Measurements from ENCODE around the gene ANKRD22.
A peak's percentile ranks its signal among the peaks of the same experiment; 100 is the strongest.
"Not testable (repeated sequence)": the region's sequence is repeated elsewhere in the genome, so short reads cannot be mapped to it uniquely, and the experiment has no call there.

ANKRD22 gene

DNA sequence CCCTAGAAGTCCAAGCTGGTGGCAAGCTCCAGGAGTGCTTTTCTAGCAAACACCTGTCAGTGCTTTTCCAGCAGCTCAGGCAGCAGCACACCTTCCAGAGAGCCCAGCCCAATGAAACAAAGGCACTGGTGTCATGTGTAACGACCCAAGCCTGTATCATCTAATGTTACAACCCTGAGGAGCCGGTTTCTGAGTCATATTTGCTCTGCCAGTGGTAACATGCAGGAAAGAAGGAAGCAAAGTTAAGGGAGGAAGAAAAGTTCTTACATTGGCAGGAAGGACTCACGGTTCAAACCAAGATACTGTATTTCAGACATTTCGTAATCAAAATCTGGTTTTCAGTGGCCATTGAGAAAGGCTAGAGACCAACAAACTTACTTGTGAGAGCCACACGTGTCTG lies at the start of gene ANKRD22:
Gene ANKRD22, minus strand, starts transcription at position 139 of the 400 bp plus-strand sequence. CDS start 237 bp downstream, outside the sequence.
- peak; percentile 59 for DNase-seq

DNA sequence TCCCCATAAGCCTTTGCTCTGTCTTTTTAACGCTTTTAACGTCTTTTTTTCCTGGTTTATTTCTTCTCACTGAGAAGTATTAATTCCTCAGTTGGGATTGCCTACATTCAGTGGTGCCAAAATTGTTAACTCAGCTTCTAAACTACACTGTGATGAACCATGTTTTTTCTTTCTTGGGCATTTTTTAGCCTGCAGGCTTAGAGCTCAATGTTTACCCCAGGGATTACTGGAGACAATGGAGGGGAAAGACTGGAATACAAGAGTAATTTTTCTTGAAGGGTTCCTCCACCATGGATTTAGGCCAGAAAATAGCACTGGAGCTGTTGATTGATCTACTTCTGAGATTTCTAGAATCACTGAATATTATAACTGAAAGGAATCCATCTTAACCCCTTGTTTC lies 48.2 kb upstream of the ANKRD22 start:
- DNase-seq, result no peak

DNA sequence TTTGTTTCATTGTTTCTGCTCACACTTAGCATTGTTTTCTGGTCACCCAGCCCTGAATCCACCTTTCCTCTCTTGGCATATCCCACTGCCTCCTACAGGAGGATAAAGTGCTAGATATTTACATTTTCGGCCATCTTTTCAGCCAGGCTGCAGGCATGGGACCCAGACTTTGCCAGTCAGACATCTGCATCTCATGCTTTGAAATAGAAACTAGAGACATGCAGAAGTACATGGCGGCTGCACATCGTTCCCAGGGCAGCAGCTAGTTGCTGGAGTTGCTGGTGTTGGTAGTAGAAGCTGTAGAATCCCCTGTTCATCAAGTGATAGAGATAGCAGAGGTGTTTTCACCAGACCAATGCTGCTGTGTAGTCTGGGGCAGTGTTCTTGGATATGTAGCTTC lies 47.1 kb upstream of the ANKRD22 start:
- no peak for DNase-seq

DNA sequence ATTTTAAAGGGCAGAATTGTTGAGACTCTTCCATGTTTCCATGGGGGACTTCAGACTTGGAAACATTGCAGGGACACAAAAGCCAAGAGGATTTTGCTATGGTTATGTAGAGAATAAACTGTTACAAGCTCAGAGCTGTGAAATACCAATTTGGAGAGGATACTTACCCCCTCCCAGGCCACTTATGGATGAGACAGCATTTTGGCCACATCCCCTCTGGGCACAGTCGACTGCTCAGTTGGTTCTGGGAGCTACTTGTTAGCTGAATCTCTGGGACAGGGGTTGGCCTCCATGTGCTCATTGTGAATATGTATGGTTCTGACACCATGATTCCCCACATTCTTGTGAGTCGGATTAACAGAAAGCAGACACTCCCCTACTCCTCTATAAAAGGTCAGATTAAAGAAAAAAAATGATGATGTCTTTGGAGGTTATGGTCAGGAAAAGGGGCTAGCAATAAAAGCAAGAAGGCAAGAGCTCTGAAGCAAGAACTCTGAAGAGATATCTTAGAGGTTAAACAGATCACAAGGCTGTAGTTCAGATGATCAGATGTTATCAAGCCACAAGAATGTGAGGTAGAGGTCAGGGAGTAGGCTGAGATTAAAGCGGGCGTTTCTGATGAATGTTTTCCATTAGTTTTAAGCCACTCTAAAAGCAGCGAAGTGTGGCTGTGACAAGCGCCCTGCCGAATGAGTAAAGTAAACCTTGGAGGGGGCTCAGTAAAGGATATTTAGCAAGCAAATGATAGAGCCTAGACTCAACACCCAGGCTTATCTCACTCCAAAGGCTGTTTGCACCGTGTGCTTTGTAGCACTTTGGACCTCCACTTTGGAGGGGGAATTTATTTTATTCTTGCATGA lies 45.6 kb upstream of the ANKRD22 start:
- no peak for DNase-seq

DNA sequence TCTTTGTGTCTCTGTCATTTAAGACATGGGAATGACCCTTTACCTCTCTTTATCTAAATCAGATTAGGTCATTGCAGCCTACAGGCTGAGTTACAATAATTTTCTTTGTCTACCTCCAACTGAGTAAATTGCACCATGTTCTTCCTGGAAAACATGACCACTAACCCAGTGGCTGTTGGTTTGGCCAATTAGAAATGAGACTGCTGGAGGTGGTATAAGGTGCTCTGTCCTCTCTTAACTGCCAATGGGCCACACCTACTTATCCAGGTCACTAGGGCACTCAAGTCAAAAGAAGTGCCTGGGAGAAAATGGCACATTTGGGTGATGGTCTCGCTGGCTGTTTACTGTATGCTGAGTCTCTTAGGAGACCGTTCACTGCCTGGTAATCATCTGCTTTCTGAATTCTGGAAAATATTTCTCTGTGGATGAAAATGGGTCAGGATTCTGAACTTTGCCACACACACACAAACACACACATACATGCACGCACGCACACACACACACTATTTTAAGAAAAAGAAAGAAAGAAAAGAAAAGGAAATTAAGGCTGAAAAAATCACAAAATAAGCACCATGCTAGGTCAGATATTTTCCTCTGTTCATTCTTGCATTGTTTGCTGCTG lies 44.8 kb upstream of the ANKRD22 start:
- DNase-seq, result peak; percentile 69

DNA sequence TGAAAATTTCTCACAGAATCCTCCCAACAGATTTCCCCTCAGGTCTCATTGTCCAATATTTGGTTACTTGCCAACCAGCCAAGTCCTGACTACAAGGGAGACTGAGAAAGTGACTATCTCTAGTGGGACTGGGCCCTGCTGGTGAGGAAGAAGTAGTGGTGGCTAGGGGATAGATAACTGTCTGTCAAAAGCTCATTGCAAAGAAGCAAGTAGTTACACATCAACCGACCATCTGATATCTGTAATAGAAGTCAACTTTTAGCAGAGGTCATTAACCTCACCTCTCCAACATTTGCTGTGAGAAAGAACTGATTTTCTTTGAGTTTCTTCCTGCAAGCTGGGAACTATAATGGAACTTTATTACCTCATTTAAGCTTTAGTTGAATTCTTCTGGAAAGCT lies 43.6 kb upstream of the ANKRD22 start:
- DNase-seq, result no peak

DNA sequence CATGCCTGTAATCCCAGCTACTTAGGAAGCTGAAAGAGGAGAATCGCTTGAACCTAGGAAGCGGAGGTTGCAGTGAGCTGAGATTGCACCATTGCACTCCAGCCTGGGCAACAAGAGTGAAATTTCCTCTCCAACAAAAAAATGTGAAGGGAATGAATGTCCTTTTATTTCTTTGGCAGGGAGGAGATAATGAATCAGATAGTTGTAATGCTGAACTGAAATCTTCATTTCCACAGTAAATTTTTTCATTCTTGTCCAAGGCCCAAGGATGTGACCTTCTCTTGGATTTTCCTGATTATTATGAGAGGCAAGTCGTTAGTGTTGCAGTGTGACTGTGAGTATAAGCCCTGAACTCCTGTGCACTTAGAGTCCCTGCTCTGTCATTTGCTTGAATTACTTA lies 42.0 kb upstream of the ANKRD22 start:
- DNase-seq, result no peak

DNA sequence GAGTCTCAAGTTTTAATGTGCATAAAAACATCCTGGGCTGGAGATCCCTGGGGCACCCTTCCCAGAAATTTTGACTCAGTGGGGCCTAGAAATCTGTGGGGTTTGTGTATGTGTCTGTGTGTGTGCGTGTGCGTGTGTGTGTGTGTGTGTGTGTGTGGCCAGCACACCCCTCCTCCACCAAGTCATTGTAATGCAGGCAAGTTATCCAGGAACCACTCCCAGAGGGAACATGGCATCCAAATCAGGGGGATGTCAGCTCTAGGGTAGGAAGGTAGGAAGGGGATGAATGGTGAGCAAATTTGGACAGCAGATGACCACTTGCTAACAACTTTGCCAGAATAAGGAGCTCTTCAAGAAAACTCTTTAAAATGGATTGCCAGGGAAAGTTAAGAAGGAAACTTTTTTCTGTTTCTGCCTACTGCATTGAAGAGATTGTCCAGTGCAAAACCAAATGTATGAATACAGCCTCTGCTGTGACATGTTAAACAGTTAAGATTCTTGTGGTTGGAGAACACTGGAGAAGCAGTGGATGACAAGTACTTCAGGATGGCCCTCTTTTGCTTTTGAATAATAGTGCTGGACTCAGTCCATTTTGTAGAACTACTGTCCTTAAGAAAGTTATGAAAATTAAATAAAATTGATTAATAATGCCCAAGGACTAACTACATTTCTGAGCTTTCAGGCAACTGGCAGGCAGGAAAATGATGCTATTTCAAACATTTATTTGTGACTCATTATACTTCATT lies 40.8 kb upstream of the ANKRD22 start:
- DNase-seq, result no peak

DNA sequence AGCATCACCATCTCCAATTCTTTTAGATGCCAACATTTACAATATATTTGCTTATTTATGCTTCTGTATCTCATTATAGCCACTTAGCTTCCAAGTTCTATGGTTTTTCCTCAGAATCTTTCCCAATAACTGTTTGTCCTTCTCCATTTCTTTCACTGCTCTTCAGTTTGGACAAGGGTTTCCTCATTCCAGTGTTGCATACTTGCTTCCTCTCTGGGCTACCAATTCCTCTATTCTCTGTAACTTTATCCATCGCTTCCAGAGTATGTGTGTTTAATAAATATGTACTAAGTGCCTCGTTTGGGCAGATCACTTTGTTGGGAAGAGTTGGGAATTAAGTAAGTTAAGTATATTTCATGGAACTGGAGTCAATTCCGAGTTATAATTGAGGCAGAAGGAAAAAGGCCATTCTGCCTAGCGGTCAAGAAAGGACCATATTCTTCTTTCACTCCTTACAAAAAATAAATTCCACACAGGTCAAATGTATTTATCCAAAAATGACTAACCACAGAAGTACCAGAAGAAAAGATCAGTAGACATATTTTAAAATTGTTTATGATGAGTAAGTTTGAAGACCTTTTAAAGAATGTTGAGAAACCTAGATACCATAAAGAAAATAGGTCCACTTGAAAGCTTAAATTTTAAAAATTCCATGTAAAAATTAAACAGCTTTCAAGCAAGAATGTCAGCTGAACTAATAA lies 39.2 kb upstream of the ANKRD22 start:
- no peak for DNase-seq

DNA sequence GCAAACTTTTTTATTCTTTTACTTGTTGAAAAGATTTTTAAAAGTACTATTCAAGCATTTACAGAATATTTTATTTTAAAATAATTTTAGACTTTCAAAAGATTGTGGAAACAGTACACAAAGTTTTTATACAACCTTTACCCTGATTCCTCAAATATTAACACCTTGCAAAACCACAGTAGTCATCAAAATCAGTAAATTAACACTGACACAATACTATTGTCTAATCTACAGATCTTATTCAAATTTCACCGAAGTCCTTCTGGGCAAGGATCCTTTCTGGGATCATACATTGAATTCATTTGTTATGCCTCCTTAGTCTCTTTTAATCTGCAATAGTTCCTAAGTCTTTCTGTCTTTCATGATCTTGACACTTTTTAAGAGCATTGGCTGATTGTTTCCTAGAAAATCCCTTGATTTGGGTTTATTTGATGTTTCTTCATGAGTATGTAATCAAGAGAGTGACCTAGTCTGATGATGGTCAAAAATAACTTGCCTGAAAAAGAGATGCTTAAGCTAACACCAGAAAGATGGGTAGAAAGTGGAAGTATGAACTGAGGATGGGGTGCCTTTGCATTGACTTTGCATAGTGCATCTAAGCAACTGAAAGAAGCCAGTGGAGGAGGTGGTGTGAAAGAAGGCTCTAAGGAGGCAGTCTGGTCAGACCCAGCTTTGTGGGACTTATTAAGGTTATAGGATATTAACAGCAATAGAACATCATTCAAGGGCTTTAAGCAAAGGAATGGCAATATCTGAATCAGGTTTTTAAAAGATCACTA lies 38.1 kb upstream of the ANKRD22 start:
- no peak for DNase-seq

DNA sequence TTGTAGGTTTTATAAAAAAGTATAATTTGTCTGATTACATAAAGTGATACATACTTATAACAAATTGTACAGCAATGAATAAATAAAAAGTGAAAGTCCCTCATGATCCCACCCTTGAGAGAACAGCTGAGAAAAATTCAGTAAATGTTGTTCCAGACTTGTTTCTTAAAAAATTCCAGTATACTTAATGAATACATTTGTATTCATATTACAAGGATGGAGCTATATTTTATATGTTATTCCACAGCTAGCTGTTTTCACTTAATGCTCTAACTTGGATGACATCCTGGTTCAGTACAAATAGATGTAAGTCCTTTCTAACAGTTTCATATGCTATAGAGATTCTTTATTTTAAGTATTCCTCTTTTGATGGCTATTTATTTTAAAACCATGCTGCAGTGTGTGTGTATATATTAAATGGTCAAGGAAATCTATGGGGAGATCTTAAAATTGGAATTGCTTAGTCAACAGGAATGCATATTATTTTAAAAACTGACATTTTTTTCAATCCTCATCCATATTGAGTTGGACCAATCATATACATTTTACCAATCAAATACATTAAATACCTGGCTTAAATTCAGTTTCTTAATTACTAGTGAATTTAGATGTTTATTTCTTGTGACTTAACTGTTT lies 37.3 kb upstream of the ANKRD22 start:
- DNase-seq, result no peak

DNA sequence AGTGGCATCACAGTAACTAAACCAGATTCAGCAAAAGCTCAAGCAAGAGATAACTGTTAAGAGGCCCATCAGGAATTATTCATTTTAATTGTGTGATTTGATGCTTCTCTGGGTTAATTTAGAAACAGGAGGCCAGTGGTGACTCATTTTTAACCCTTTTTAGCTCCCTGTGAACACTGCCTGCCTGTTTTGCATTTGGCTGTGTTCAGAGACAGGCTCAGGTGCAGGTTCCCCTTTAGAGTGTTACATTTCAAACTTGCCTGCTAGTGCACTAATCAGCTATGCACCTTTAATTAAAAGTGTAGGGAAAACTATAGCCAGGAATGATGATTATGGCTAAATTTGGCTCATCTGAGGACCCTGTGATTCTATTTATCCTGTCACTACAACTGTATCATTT lies 34.9 kb upstream of the ANKRD22 start:
- no peak for DNase-seq

DNA sequence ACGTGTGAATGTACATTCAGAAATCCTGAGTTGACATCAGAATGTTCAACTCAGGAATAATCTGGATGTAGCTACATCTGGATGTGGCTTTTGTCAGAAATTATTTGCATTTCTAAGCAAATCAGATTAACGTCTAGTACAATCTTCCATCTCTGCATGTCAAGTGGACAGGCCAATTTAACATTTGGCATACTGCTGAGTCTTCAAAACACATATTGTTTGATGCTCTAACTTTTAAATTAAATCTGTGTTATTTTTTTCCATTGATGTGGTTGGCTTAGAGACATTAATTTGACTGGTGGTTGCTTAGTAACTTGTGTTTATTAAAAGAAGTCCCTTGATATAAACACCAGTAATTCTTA lies 31.8 kb upstream of the ANKRD22 start:
- no peak for DNase-seq

DNA sequence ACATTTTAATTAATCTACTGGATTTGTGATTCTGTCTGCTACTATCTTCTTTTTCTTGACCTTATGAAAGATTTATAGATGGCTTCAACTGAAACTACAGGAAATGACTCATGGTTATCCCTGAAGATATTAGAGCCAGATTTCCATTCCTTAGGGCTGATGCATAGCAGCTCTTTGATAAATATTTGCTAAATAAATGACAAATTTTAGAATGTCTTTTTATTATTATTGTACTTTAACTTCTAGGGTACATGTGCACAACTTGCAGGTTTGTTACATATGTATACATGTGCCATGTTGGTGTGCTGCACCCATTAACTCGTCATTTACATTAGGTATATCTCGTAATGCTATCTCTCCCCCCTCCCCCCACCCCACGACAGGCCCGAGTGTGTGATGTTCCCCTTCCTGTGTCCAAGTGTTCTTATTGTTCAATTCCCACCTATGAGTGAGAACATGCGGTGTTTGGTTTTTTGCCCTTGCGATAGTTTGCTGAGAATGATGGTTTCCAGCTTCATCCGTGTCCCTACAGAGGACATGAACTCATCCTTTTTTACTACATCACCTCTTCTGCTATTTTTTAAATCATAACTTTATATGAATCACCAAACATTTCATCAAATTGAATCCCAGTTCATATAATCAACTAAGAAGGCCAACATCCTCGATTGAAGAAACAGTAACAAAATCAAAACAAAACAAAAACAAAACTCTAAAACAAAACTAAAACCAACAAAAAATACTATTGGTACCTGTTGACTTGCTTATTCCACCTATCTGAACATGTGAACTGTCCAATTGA lies 31.2 kb upstream of the ANKRD22 start:
- not testable (repeated sequence) for DNase-seq

DNA sequence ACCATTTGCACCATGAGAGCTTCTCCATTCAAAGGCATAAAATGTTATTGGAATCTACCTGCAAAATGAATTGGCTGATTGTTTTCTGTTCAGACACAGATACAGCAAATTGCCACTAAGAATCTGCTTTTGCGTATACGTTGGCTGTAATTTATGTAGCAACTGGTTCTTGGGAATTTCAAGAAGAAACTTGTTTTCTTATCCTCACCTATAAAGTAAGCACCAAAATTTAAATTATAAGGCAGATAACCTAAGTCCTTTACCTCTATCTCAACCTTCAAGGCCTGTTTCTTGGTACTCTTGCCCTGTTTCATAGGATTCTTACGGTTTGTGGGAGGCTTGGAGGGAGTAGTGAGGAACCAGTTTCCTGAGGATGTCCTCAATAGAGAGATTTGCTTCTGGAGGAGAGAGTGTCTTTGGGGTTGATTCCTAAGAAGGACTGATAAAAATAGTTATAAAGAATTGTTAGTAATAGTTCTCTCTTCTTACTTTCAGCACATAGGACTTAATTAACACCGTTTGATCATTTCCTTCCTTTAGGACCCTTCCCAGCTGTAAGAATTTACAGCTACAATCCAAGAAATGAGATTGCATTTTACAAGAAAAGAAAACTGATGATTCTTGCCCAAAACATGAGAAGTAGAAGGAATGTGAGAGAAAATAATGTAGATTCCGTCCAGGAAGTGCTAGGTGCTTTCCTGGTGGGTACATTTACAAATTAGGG lies 30.4 kb upstream of the ANKRD22 start:
- no peak for DNase-seq

DNA sequence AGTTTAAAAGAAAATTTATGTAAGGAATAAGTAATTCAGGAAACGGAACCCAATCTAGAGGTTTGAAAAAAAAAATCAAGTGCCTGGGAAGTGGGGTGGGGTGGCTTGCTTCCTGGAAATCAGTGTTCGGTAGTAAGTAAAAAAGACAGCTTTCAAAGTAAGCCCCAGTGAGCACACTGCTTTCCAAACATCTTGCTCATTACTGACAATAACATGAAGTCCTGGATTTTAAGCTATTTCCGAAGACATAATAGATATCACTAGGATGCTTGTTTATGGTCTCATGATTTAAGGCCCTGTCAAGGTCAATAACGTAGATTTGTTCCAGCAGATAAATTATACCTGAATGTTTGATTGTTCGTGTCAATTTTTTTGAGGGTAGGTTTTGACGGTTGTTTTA lies 29.7 kb upstream of the ANKRD22 start:
- DNase-seq, result peak; percentile 1

DNA sequence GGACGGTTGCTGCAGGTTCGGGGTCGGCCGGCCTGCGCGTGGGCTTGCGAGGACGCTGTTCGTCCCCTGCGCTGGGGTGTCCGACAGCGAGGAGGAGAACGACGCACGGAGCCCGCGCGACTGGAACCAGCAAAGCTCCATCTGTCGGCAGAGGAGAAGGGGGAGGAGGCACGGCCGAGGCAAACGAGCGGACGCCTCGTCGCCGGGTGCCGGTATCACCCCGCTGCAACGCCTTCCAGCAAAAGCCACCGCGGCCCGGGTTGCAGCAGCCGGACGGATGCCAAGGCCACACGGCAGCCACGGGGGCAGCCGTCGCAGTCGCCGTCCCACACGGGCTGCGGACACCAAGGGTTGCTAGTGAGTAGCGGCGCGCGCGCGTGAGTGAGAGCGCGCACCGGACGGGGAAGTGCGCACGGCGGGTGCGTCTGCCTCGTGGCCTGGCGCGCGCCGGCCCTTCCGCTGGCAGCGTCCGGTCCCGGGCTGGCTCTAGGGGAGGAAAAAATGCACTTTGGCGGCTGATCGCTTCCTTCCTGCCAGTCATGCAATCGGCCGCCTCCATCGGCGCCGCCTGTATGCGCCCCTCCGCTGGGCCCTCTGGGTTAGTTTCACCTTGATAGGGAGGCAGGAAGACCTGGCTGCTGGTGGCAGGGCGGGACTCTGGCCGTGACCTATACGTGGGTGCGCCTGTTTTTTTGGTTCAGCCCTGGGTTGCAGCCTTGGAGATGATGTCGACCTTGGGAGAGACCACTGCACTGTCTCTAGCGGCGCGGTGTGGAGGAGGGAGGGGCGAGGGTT lies 28.8 kb upstream of the ANKRD22 start:
- peak; percentile 84 for DNase-seq

DNA sequence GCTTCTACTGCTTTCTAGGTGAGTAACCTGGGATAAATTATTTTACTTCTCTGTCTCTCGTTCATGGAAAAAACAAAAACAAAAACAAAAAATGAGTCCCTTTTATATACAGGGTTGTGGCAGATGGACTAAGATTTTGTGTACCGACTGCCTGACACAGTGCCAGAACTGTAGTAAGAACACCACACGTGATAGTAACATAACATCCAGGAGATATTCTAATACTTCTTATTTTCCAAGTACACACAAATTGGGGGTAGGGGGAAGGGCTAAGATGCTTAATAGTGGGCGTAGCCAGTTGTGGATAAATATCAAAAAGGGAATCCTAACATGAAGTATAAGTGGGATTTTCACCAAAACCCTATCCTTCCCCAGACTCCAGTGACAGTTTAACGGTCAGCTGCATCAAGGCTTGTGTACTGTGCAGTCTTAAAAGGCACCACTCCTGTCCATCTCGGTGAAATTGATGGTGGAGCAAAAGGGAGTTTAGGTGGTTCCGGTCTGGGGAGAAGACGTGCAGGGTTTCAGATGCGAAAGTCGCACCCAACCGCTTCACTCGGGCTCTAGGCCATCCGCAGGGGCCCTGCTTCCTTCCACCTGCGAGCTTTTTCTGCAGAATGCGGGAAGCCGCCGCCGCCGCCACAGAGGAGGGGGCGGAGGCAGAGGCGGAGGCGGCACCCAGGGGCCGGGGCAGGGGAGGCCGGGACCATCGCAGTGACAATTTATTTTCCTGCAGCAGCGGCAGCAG lies 28.1 kb upstream of the ANKRD22 start, which contains the start of gene STAMBPL1:
Gene STAMBPL1, plus strand, starts transcription at position 712 of the 748 bp plus-strand sequence. CDS start 21,464 bp downstream, outside the sequence.
- peak; percentile 76 for DNase-seq

DNA sequence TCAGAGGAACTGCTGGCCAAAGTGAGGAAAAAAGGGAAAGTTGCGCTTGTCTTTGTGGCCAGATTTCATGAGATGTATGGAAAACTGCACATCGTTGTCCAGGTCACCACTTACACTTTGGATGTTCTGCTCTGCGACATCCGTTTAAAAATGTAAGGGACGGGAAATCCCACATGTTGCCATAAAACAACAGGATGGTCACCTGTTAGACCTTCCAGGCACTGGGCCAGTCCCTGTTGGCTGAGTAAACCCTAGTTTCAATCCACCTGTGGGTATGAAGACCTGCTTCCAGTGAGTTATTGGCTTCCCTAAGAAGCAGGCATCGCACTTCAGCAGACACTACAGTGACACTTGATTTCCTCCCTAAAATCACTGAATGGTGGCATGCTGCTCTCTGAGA lies 25.7 kb upstream of the ANKRD22 start:
- DNase-seq, result no peak
